ENCODE measurements around the gene SELENOW. TPM values are rescaled to one million over a fixed set of nuclear protein-coding genes. Genes with fewer than 3 reads are reported as not detected.

The SELENOW gene
- polyA plus RNA-seq, 1 experiment: 293 TPM

DNA sequence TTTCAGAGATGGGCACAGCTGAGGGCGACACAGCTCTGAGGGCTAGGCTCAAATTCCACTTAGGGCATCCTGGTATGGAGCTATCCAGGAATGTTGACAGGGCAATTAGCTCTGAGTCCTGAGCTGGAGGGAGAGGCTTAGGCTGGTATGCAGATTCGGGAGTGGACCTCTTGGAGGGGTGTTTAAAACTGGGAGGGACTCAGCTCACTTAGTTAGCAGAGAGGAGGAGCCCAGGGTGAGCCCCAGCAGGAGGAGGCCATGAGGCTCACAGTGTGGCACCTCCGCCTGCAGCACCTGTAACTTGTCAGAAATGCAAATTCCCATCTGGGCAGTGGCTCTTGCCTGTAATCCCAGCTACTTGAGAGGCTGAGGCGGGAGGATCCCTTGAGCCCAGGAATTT lies 43.4 kb upstream of the SELENOW start:
- TF ChIP-seq, protein P1, sequence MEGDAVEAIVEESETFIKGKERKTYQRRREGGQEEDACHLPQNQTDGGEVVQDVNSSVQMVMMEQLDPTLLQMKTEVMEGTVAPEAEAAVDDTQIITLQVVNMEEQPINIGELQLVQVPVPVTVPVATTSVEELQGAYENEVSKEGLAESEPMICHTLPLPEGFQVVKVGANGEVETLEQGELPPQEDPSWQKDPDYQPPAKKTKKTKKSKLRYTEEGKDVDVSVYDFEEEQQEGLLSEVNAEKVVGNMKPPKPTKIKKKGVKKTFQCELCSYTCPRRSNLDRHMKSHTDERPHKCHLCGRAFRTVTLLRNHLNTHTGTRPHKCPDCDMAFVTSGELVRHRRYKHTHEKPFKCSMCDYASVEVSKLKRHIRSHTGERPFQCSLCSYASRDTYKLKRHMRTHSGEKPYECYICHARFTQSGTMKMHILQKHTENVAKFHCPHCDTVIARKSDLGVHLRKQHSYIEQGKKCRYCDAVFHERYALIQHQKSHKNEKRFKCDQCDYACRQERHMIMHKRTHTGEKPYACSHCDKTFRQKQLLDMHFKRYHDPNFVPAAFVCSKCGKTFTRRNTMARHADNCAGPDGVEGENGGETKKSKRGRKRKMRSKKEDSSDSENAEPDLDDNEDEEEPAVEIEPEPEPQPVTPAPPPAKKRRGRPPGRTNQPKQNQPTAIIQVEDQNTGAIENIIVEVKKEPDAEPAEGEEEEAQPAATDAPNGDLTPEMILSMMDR (IDR thresholded peaks at IDR 0.05; ENCODE audit: insufficient read depth, low read depth, low read length): no peak
- peaks cover 38% of the 10 kb centered on the region for H3K36me3 ChIP-seq (ENCODE audit: control insufficient read depth, insufficient read depth, low read length)

DNA sequence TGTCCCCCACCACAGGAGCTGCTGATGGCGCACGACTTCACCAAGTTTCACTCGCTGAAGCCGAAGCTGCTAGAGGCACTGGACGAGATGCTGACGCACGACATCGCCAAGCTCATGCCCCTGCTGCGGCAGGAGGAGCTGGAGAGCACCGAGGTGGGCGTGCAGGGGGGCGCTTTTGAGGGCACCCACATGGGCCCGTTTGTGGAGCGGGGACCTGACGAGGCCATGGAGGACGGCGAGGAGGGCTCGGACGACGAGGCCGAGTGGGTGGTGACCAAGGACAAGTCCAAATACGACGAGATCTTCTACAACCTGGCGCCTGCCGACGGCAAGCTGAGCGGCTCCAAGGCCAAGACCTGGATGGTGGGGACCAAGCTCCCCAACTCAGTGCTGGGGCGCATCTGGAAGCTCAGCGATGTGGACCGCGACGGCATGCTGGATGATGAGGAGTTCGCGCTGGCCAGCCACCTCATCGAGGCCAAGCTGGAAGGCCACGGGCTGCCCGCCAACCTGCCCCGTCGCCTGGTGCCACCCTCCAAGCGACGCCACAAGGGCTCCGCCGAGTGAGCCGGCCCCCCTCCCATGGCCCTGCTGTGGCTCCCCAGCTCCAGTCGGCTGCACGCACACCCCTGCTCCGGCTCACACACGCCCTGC lies 37.5 kb upstream of the SELENOW start:
- CTCF ChIA-PET: interaction anchor here (1.5 to 2.3 kb wide), 3 partner anchors 22 to 28 kb away, joined by 6 to 14 read pairs (median 8); partner anchors contain the start of gene EHD2
- Histone ChIP-seq H3K4me3 (ENCODE audit: low read depth, low read length) (no peak overlapping the region), H3K36me3 (ENCODE audit: control insufficient read depth, insufficient read depth, low read length) (peaks cover 33% of the 10 kb centered on the region), H3K27me3 (ENCODE audit: control insufficient read depth, insufficient read depth, low read length) (no peaks in the 10 kb centered on the region)
- no peak for DNase-seq (ENCODE audit: low read depth)
- TF ChIP-seq, protein P1 (IDR thresholded peaks at IDR 0.05; ENCODE audit: insufficient read depth, low read depth, low read length): no peak
- POLR2A ChIA-PET: no interaction called here

More for the DNA sequence above, 43.4 kb upstream of the SELENOW start:
- no peak overlapping the region for H3K4me3 ChIP-seq (ENCODE audit: low read depth, low read length)
- DNase-seq (ENCODE audit: low read depth): no peak
- ChIA-PET CTCF (interaction anchor here (0.5 to 1.9 kb wide), 6 partner anchors 8 to 540 kb away, joined by 3 to 5 read pairs (median 4); no protein-coding TSS in a partner anchor), POLR2A (interaction anchor here (0.9 kb wide), 1 partner anchor 13 kb away, joined by 4 read pairs; no protein-coding TSS in a partner anchor)
- no peaks in the 10 kb centered on the region for H3K27me3 ChIP-seq (ENCODE audit: control insufficient read depth, insufficient read depth, low read length)

DNA sequence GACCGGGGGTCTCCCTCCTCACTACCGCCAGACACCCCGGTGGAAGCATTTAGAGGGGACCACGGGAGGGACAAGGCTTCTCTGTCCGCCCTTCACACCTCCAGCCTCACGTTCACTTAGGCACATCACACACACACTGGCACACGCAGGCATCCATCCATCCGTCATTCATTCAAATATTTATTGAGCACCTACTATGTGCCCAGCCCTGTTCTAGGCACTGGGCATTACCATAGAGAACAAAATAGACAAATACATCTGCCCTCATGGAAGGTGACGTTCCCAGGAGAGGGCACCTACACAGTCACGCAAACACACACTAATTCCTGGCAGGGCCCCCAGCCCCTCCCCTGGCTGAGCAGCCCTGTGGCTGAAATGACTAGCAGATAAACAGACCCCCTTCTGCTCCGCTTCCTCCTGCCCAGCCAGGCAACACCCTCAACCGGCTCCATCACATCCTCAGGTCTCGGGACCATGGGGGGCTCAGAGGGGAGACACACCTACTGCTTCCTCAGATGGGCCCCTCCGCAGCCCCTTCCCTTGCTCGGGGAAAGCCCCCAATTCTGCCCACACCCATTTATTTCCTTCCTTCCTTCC lies 36.9 kb upstream of the SELENOW start:
- no peak for DNase-seq (ENCODE audit: low read depth)

DNA sequence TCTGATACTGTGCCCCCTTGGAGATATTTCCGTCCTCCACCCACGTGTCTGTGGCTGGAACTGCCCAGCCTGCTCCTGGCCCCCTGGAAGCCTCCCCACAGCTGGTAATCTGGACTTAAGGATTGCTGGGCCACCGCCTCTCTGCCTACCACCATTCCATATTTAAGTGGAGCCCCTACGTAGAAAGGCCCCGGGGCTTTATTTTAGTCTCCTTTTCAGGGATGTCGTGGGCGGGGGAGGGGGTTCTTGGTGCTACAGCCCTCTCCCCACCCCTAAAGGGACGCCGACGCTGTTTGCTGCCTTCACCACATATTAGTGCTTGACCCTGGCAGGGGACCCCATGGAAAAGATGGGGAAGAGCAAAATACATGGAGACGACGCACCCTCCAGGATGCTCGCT lies 35.9 kb upstream of the SELENOW start:
- POLR2A ChIA-PET: no interaction called here
- DNase-seq (ENCODE audit: low read depth): no peak
- peaks cover 26% of the 10 kb centered on the region for H3K36me3 ChIP-seq (ENCODE audit: control insufficient read depth, insufficient read depth, low read length)
- TF ChIP-seq, protein P1 (IDR thresholded peaks at IDR 0.05; ENCODE audit: insufficient read depth, low read depth, low read length): no peak
- CTCF ChIA-PET: interaction anchor here (0.7 to 7.2 kb wide), 13 partner anchors 8 to 315 kb away, joined by 3 to 160 read pairs (median 5); partner anchors contain the start of gene EHD2
- H3K4me3 ChIP-seq (ENCODE audit: low read depth, low read length): peak overlapping the region; percentile 9; the same call in 1 of the 2 replicates
- H3K27me3 ChIP-seq (ENCODE audit: control insufficient read depth, insufficient read depth, low read length): no peaks in the 10 kb centered on the region

More for the DNA sequence above, 36.9 kb upstream of the SELENOW start:
- TF ChIP-seq, protein P1 (IDR thresholded peaks at IDR 0.05; ENCODE audit: insufficient read depth, low read depth, low read length): no peak
- Histone ChIP-seq H3K36me3 (ENCODE audit: control insufficient read depth, insufficient read depth, low read length) (peaks cover 27% of the 10 kb centered on the region), H3K4me3 (ENCODE audit: low read depth, low read length) (no peak overlapping the region), H3K27me3 (ENCODE audit: control insufficient read depth, insufficient read depth, low read length) (no peaks in the 10 kb centered on the region)
- POLR2A ChIA-PET: no interaction called here
- CTCF ChIA-PET: interaction anchor here (1.5 to 7.2 kb wide), 5 partner anchors 22 to 34 kb away, joined by 6 to 160 read pairs (median 14); partner anchors contain the start of gene EHD2
